Thoracic aorta (tissue), 2 donors: Measurements from ENCODE around the gene TRAPPC2L. TPM values are rescaled to one million over a fixed set of nuclear protein-coding genes. Genes with fewer than 3 reads are reported as not detected.

Source experiments
- ATAC-seq: fragments of 150-250 bp; one replicate; pipeline ENCODE4 v1.8.0; 2017; ENCODE audit warnings: low read depth; ENCODE audit not compliant: insufficient number of reproducible peaks, low FRiP score
- DNase-seq: peaks from one replicate; pipeline ENCODE4 v3.0.0-alpha.2; 2020; ENCODE audit warnings: low spot score
- H3K27ac ChIP-seq, 2 donors: fragments of 200-600 bp; sonication (generic); 1 replicate in 1 of 2; 2 replicates in 1 of 2; pipeline ENCODE4 v1.5.1; 2016; ENCODE audit warnings: mild to moderate bottlenecking in 2 of 2, moderate library complexity in 2 of 2
- H3K27me3 ChIP-seq: fragments of 200-600 bp; sonication (generic); replicated peaks from 2 replicates; pipeline ENCODE4 v1.6.0; 2016; ENCODE audit warnings: mild to moderate bottlenecking; ENCODE audit not compliant: insufficient read depth
- H3K36me3 ChIP-seq: fragments of 200-600 bp; sonication (generic); one replicate; pipeline ENCODE4 v1.5.1; 2016
- H3K4me1 ChIP-seq, 2 donors: fragments of 200-600 bp; sonication (generic); 1 replicate in 1 of 2; 2 replicates in 1 of 2; pipeline versions ENCODE4 v1.5.1 to v1.6.0; 2016; ENCODE audit warnings: low read depth in 2 of 2, mild to moderate bottlenecking in 1 of 2; ENCODE audit not compliant: control insufficient read depth in 1 of 2
- H3K4me3 ChIP-seq: fragments of 200-600 bp; sonication (generic); 2 replicates; pipeline ENCODE4 v1.5.1; 2016; ENCODE audit warnings: mild to moderate bottlenecking
- H3K9me3 ChIP-seq: fragments of 200-600 bp; sonication (generic); 2 replicates; pipeline ENCODE4 v1.5.1; 2016
- CTCF ChIP-seq: fragments of 200-600 bp; sonication (generic); IDR thresholded peaks from one replicate; pipeline ENCODE4 v1.5.1; 2019; ENCODE audit warnings: antibody characterized with exemption
- total RNA-seq, 2 donors: library from RNA; depleted of rRNA; stranded (reverse); fragments of >200 nt; gene quantifications; one replicate each; pipeline versions ENCODE4 v1.1.0 to v1.2.3, GENCODE V29; 2016

The TRAPPC2L gene
- total RNA-seq, 2 donors from 2014 or later, result 12.4 to 31.4 TPM

GRCh38 chr16:88855736-88856121 is 1.2 kb upstream of the TRAPPC2L start:
- Histone ChIP-seq H3K27ac (no peak overlapping the region), H3K36me3 (peaks cover 18% of the 10 kb centered on the region), H3K27me3 (no peaks in the 10 kb centered on the region), H3K4me3 (peak overlapping the region; percentile 91), H3K4me1 (peaks cover 21 to 25% of the 10 kb centered on the region in 2 donors), H3K9me3 (no peaks in the 10 kb centered on the region)
- DNase-seq (no peak), ATAC-seq (no peak)
- no peak for TF ChIP-seq CTCF

- DNase-seq, result no peak
- peak overlapping the region; percentile 91 for H3K4me3 ChIP-seq
- TF ChIP-seq CTCF, result no peak
- no peaks in the 10 kb centered on the region for H3K27me3 ChIP-seq
- peaks cover 24% of the 10 kb centered on the region for H3K36me3 ChIP-seq
- ATAC-seq, result peak; percentile 24
- peaks cover 21 to 25% of the 10 kb centered on the region in 2 donors for H3K4me1 ChIP-seq
- H3K27ac ChIP-seq, result peak overlapping the region in 1 of 2 donors; percentile 30
- no peaks in the 10 kb centered on the region for H3K9me3 ChIP-seq
Measured at GRCh38 chr16:88856122-88856827, 652 bp upstream of the TRAPPC2L start.

- no peaks in the 10 kb centered on the region for H3K27me3 ChIP-seq
- peaks cover 21 to 25% of the 10 kb centered on the region in 2 donors for H3K4me1 ChIP-seq
- H3K36me3 ChIP-seq, result peaks cover 30% of the 10 kb centered on the region
- no peaks in the 10 kb centered on the region for H3K9me3 ChIP-seq
- DNase-seq, result no peak
- peak overlapping the region in 1 of 2 donors; percentile 71 for H3K27ac ChIP-seq
- H3K4me3 ChIP-seq, result peak overlapping the region; percentile 91
- no peak for ATAC-seq
- TF ChIP-seq CTCF, result peak; percentile 36
Measured at GRCh38 chr16:88857728-88858339, 907 bp downstream of the TRAPPC2L start.

- Histone ChIP-seq H3K4me1 (peaks cover 21 to 25% of the 10 kb centered on the region in 2 donors), H3K9me3 (no peaks in the 10 kb centered on the region), H3K36me3 (peaks cover 32% of the 10 kb centered on the region), H3K4me3 (no peak overlapping the region), H3K27me3 (no peaks in the 10 kb centered on the region), H3K27ac (no peak overlapping the region)
- ATAC-seq, result no peak
- no peak for TF ChIP-seq CTCF
- DNase-seq, result no peak
Measured at GRCh38 chr16:88859381-88860091, 2.6 kb downstream of the TRAPPC2L start.

GRCh38 chr16:88861359-88861758 is 4.4 kb downstream of the TRAPPC2L start:
- peaks cover 9 to 12% of the 10 kb centered on the region in 2 donors for H3K4me1 ChIP-seq
- no peak overlapping the region for H3K4me3 ChIP-seq
- peaks cover 32% of the 10 kb centered on the region for H3K36me3 ChIP-seq
- no peaks in the 10 kb centered on the region for H3K9me3 ChIP-seq
- TF ChIP-seq CTCF, result no peak
- DNase-seq (no peak), ATAC-seq (no peak)
- H3K27ac ChIP-seq, result no peak overlapping the region
- H3K27me3 ChIP-seq, result no peaks in the 10 kb centered on the region
